ENCODE measurements around the gene LINGO4.
"Not testable (repeated sequence)": the region's sequence is repeated elsewhere in the genome, so short reads cannot be mapped to it uniquely, and the experiment has no call there.

LINGO4 gene

DNA sequence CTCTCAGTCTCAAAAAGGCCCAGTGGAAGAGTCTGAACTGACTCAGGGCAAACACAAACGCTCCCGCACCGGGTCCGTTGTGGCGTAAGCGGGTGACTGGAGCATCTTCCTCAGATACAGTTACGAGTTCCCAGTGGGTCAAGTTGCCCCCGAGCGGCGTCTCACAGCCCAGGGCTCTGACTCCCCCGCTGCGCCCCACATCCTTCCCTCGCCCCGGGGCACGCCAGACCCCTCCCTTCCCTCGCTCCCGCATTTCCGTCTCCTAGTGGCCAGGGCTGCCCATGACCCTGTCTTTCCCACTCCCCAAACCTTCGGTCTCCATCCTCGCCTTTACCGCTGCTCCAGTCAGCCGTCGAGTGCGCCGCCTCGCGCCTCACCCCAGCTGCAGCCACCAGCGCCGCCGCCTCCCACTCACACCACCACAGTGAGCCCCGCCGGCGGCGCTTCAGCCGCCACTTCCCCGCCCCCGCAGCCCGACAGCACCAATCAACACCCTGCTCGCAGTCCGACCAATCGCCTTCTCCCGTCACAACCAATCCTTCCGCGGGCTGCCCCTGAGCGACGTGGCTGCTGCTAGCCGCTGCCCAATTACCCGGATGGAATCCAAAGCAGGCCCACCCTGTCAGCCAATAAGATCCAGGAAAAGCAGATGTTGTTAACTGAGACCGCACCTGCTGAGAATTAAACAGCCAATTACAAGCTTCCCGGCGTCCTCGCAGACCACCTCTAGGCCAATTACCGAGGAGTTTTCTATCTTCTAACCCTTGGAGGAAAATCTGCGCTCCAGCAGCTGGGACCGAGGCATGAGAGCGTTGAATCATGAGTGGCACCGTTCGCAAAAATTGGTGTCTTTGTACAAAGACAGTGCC is 14.9 kb downstream of the LINGO4 start, which contains the start of gene TDRKH:
Gene TDRKH, minus strand, starts transcription at position 430 of the 869 bp plus-strand sequence. CDS start 7,478 bp downstream, outside the sequence.
- TF ChIP-seq, protein P1, sequence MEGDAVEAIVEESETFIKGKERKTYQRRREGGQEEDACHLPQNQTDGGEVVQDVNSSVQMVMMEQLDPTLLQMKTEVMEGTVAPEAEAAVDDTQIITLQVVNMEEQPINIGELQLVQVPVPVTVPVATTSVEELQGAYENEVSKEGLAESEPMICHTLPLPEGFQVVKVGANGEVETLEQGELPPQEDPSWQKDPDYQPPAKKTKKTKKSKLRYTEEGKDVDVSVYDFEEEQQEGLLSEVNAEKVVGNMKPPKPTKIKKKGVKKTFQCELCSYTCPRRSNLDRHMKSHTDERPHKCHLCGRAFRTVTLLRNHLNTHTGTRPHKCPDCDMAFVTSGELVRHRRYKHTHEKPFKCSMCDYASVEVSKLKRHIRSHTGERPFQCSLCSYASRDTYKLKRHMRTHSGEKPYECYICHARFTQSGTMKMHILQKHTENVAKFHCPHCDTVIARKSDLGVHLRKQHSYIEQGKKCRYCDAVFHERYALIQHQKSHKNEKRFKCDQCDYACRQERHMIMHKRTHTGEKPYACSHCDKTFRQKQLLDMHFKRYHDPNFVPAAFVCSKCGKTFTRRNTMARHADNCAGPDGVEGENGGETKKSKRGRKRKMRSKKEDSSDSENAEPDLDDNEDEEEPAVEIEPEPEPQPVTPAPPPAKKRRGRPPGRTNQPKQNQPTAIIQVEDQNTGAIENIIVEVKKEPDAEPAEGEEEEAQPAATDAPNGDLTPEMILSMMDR (conservative IDR thresholded peaks at IDR 0.05; ENCODE audit: low read depth, low read length), result peak; percentile 18
- peak; percentile 99 for DNase-seq (ENCODE audit: low read depth)
- peak within 1 kb of the TSS; percentile 95 for H3K4me3 ChIP-seq (ENCODE audit: low read length)

DNA sequence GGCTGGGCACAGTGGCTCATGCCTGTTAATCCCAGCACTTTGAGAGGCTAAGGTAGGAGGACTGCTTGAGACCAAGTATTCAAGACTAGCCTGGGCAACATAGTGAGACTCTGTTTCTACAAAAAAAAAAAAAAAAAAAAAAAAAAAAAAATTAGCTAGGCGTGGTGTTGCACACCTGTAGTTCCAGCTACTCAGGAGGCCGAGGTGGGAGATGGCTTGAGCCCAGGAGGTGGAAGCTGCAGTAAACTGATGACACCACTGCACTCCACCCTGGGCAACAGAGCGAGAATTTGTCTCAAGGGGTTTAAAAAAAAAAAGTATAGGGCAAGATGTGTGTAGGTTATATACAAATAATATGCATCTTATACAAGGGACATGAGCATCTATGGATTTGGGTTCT is 17.5 kb downstream of the LINGO4 start:
- TF ChIP-seq, protein P1 (conservative IDR thresholded peaks at IDR 0.05; ENCODE audit: low read depth, low read length), result no peak
- no peak for DNase-seq (ENCODE audit: low read depth)

GRCh38 chr1:151783796-151784195 is 21.4 kb downstream of the LINGO4 start:
- no peak for DNase-seq (ENCODE audit: low read depth)

More for the DNA sequence above, 17.5 kb downstream of the LINGO4 start:
- no peak overlapping the region for H3K4me3 ChIP-seq (ENCODE audit: low read length)

GRCh38 chr1:151782741-151783140 is 22.5 kb downstream of the LINGO4 start:
- no peak overlapping the region for H3K4me3 ChIP-seq (ENCODE audit: low read length)
- DNase-seq (ENCODE audit: low read depth), result no peak
- TF ChIP-seq, protein P1 (conservative IDR thresholded peaks at IDR 0.05; ENCODE audit: low read depth, low read length), result no peak

More at GRCh38 chr1:151783796-151784195, 21.4 kb downstream of the LINGO4 start:
- TF ChIP-seq, protein P1 (conservative IDR thresholded peaks at IDR 0.05; ENCODE audit: low read depth, low read length), result no peak
- H3K4me3 ChIP-seq (ENCODE audit: low read length), result no peak overlapping the region

DNA sequence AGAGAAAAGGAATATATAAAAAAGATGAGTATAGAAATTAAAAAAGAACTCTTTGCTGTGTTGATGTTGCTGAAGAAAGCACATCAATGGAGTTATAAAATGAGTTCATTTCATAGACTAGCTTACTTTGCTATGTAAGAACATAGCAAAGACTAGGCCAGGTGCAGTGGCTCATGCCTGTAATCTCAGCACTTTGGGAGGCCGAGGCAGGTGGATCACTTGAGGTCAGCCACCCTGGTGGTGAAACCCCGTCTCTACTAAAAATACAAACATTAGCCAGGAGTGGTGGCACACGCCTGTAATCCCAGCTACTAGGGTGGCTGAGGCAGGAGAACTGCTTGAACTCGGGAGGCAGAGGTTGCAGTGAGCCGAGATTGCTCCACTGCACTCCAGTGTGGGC is 23.2 kb downstream of the LINGO4 start:
- H3K4me3 ChIP-seq (ENCODE audit: low read length); DNase-seq (ENCODE audit: low read depth): not testable (repeated sequence)

- H3K4me3 ChIP-seq (ENCODE audit: low read length); DNase-seq (ENCODE audit: low read depth): not testable (repeated sequence)
These were observed 24.5 kb downstream of the LINGO4 start for GRCh38 chr1:151780736-151781135.

DNA sequence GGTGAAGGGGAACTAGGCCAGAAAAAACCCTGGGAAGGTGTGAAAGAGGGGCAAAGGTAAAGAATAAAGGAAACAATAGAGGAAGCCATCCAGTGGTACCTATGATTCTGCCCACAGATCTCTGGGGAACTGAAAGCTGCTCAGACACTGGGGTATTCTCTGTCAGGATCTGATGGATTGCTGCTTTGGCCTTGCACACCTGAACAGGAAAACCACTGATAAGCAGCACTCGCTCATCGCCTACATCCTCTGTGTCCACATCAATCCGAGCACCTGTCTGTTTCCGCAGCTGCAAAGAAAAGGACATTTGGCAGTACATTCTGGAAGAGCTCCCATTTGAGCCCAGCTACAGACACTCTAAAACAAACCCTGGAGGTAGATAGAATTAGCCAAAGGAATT is 25.4 kb downstream of the LINGO4 start:
- H3K4me3 ChIP-seq (ENCODE audit: low read length), result no peak overlapping the region
- TF ChIP-seq, protein P1 (conservative IDR thresholded peaks at IDR 0.05; ENCODE audit: low read depth, low read length), result no peak
- no peak for DNase-seq (ENCODE audit: low read depth)

GRCh38 chr1:151777317-151777716 is 27.9 kb downstream of the LINGO4 start:
- H3K4me3 ChIP-seq (ENCODE audit: low read length), result no peak overlapping the region
- DNase-seq (ENCODE audit: low read depth), result no peak
- TF ChIP-seq, protein P1 (conservative IDR thresholded peaks at IDR 0.05; ENCODE audit: low read depth, low read length), result no peak
